Measurements from ENCODE around the gene EIF4E2.

The EIF4E2 gene

GRCh38 chr2:232502911-232503808 lies 47.3 kb upstream of the EIF4E2 start:
- H3K4me2 ChIP-seq (ENCODE audit: low read length), result peak overlapping the region; percentile 65
- H3K4me1 ChIP-seq, result no peaks in the 10 kb centered on the region
- no peaks in the 10 kb centered on the region for H3K36me3 ChIP-seq (ENCODE audit: control insufficient read depth, insufficient read depth, low read length)
- no peaks in the 10 kb centered on the region for H3K9me3 ChIP-seq (ENCODE audit: control insufficient read depth, low read length)
- no peaks in the 10 kb centered on the region for H3K79me2 ChIP-seq
- H3K4me3 ChIP-seq (ENCODE audit: low read depth, low read length), result peak overlapping the region; percentile 25
- peak overlapping the region; percentile 84 for H2AFZ ChIP-seq
- H3K27ac ChIP-seq, result no peak overlapping the region
- no peak for TF ChIP-seq CTCF (IDR thresholded peaks at IDR 0.05)
- no peak overlapping the region for H3K9ac ChIP-seq
- H3K27me3 ChIP-seq (ENCODE audit: control insufficient read depth, insufficient read depth, low read length), result no peaks in the 10 kb centered on the region

GRCh38 chr2:232503809-232504323 lies 46.6 kb upstream of the EIF4E2 start:
- no peak overlapping the region for H3K9ac ChIP-seq
- H3K27me3 ChIP-seq (ENCODE audit: control insufficient read depth, insufficient read depth, low read length), result no peaks in the 10 kb centered on the region
- H3K36me3 ChIP-seq (ENCODE audit: control insufficient read depth, insufficient read depth, low read length), result no peaks in the 10 kb centered on the region
- H3K4me1 ChIP-seq, result no peaks in the 10 kb centered on the region
- no peak for TF ChIP-seq CTCF (IDR thresholded peaks at IDR 0.05)
- no peaks in the 10 kb centered on the region for H3K79me2 ChIP-seq
- no peak overlapping the region for H3K4me2 ChIP-seq (ENCODE audit: low read length)
- H3K4me3 ChIP-seq (ENCODE audit: low read depth, low read length), result no peak overlapping the region
- H3K9me3 ChIP-seq (ENCODE audit: control insufficient read depth, low read length), result no peaks in the 10 kb centered on the region
- H2AFZ ChIP-seq, result peak overlapping the region; percentile 84
- no peak overlapping the region for H3K27ac ChIP-seq

- H3K4me3 ChIP-seq (ENCODE audit: low read depth, low read length), result no peak overlapping the region
- H3K4me1 ChIP-seq, result no peaks in the 10 kb centered on the region
- no peaks in the 10 kb centered on the region for H3K36me3 ChIP-seq (ENCODE audit: control insufficient read depth, insufficient read depth, low read length)
- no peak overlapping the region for H2AFZ ChIP-seq
- no peaks in the 10 kb centered on the region for H3K79me2 ChIP-seq
- TF ChIP-seq CTCF (IDR thresholded peaks at IDR 0.05), result no peak
- H3K27me3 ChIP-seq (ENCODE audit: control insufficient read depth, insufficient read depth, low read length), result no peaks in the 10 kb centered on the region
- no peak overlapping the region for H3K4me2 ChIP-seq (ENCODE audit: low read length)
- no peaks in the 10 kb centered on the region for H3K9me3 ChIP-seq (ENCODE audit: control insufficient read depth, low read length)
- no peak overlapping the region for H3K27ac ChIP-seq
- H3K9ac ChIP-seq, result no peak overlapping the region
Measured at GRCh38 chr2:232504438-232504837, 46.1 kb upstream of the EIF4E2 start.

- Histone ChIP-seq H3K36me3 (ENCODE audit: control insufficient read depth, insufficient read depth, low read length) (no peaks in the 10 kb centered on the region), H3K27ac (no peak overlapping the region), H3K9ac (no peak overlapping the region), H3K79me2 (no peaks in the 10 kb centered on the region), H3K27me3 (ENCODE audit: control insufficient read depth, insufficient read depth, low read length) (no peaks in the 10 kb centered on the region), H3K4me1 (no peaks in the 10 kb centered on the region), H3K4me2 (ENCODE audit: low read length) (no peak overlapping the region), H3K9me3 (ENCODE audit: control insufficient read depth, low read length) (no peaks in the 10 kb centered on the region), H3K4me3 (ENCODE audit: low read depth, low read length) (no peak overlapping the region), H2AFZ (no peak overlapping the region)
- no peak for TF ChIP-seq CTCF (IDR thresholded peaks at IDR 0.05)
Measured at GRCh38 chr2:232505856-232506255, 44.6 kb upstream of the EIF4E2 start.

Data from parathyroid adenoma (tissue), 2 donors.